HepG2 (cell line): ENCODE measurements around the gene HOXD3. TPM values are rescaled to one million over a fixed set of nuclear protein-coding genes. Genes with fewer than 3 reads are reported as not detected.

ENCODE experiments used
- ATF7-NPFF ChIP-seq: sonication (generic); formaldehyde crosslinking; IDR thresholded peaks from 2 replicates; pipeline ENCODE4 v1.8.1; 2023; ENCODE audit warnings: mild to moderate bottlenecking, low read depth, missing genetic modification reagents, moderate library complexity
- CBFB ChIP-seq: sonication (generic); formaldehyde crosslinking; IDR thresholded peaks from 2 replicates; pipeline ENCODE4 v1.4.0; 2020; ENCODE audit warnings: missing genetic modification reagents
- CCAR2 ChIP-seq: fragments of 200-400 bp; formaldehyde crosslinking; optimal IDR thresholded peaks from 2 replicates; pipeline ENCODE3; 2018; ENCODE audit warnings: low read depth, mild to moderate bottlenecking, low read length, moderate library complexity
- FOXK2 ChIP-seq: fragments of 450-650 bp; IDR thresholded peaks from 2 replicates; pipeline ENCODE4 v1.6.1; 2016
- FOXM1 ChIP-seq: sonication (generic); formaldehyde crosslinking; IDR thresholded peaks from 2 replicates; pipeline ENCODE4 v1.5.0; 2020; ENCODE audit warnings: missing genetic modification reagents
- FOXO1 ChIP-seq: sonication (generic); formaldehyde crosslinking; IDR thresholded peaks from 2 replicates; pipeline ENCODE4 v1.4.0; 2020; ENCODE audit warnings: missing genetic modification reagents
- HOXA7 ChIP-seq: sonication (generic); formaldehyde crosslinking; IDR thresholded peaks from 2 replicates; pipeline ENCODE4 v1.8.1; 2022; ENCODE audit warnings: mild to moderate bottlenecking, missing genetic modification reagents, moderate library complexity
- ISL2 ChIP-seq: sonication (generic); formaldehyde crosslinking; IDR thresholded peaks from 2 replicates; pipeline ENCODE4 v1.5.0; 2020; ENCODE audit warnings: missing genetic modification reagents
- ISX ChIP-seq: sonication (generic); formaldehyde crosslinking; conservative IDR thresholded peaks from 2 replicates; pipeline ENCODE4 v1.5.0; 2020; ENCODE audit warnings: missing genetic modification reagents
- KLF6 ChIP-seq: IDR thresholded peaks from 2 replicates; pipeline ENCODE4 v1.8.0; 2016; ENCODE audit warnings: missing biosample characterization, missing genetic modification reagents
- MXI1 ChIP-seq: IDR thresholded peaks from 3 replicates; pipeline ENCODE4 v1.6.1; 2012; ENCODE audit warnings: low read depth, low read length, inconsistent platforms, borderline replicate concordance
- PRMT3 ChIP-seq: sonication (generic); formaldehyde crosslinking; IDR thresholded peaks from 2 replicates; pipeline ENCODE4 v1.8.1; 2022; ENCODE audit warnings: low read depth, mild to moderate bottlenecking, moderate library complexity, missing genetic modification reagents, borderline replicate concordance
- REL ChIP-seq: sonication (generic); formaldehyde crosslinking; conservative IDR thresholded peaks from 2 replicates; pipeline ENCODE4 v1.8.0; 2022; ENCODE audit warnings: mild to moderate bottlenecking, missing genetic modification reagents, moderate library complexity
- RXRB ChIP-seq: IDR thresholded peaks from 2 replicates; pipeline ENCODE4 v1.6.1; 2016; ENCODE audit warnings: borderline replicate concordance, missing genetic modification reagents, missing compliant biosample characterization
- SMC3 ChIP-seq: IDR thresholded peaks from 2 replicates; pipeline ENCODE4 v1.6.1; 2011; ENCODE audit warnings: low read length, improper control_type of control experiment
- SUZ12 ChIP-seq: fragments of 150-350 bp; IDR thresholded peaks from 2 replicates; pipeline ENCODE4 v1.6.1; 2014; ENCODE audit warnings: low read depth, low read length
- ZNF143 ChIP-seq: sonication (generic); formaldehyde crosslinking; IDR thresholded peaks from 2 replicates; pipeline ENCODE4 v1.4.0; 2020; ENCODE audit warnings: missing genetic modification reagents
- ZNF264 ChIP-seq: sonication (generic); formaldehyde crosslinking; IDR thresholded peaks from 2 replicates; pipeline ENCODE4 v1.4.0; 2020; ENCODE audit warnings: missing genetic modification reagents
- ZNF546 ChIP-seq: sonication (generic); formaldehyde crosslinking; conservative IDR thresholded peaks from 2 replicates; pipeline ENCODE4 v1.8.1; 2023; ENCODE audit warnings: mild to moderate bottlenecking, missing genetic modification reagents
- ZNF615 ChIP-seq: sonication (generic); formaldehyde crosslinking; IDR thresholded peaks from 2 replicates; pipeline ENCODE4 v1.5.0; 2020; ENCODE audit warnings: mild to moderate bottlenecking, missing genetic modification reagents, borderline replicate concordance
- ZSCAN29 ChIP-seq: sonication (generic); formaldehyde crosslinking; conservative IDR thresholded peaks from 2 replicates; pipeline ENCODE4 v1.4.0; 2020; ENCODE audit warnings: mild to moderate bottlenecking, missing genetic modification reagents
- ZSCAN30 ChIP-seq: sonication (generic); formaldehyde crosslinking; IDR thresholded peaks from 2 replicates; pipeline ENCODE4 v1.5.0; 2020; ENCODE audit warnings: mild to moderate bottlenecking, missing genetic modification reagents
- polyA plus RNA-seq, 8 experiments: library from polyadenylated mRNA; depleted of rRNA in 3 of 8; stranded (reverse) in 7 of 8; unstranded in 1 of 8; fragments of >200 nt; fragmentation: Illumina TruSeq in 4 of 8; extraction: Trizol in 4 of 8; gene quantifications; 2 replicates each; pipeline versions ENCODE4 v1.2.1 to v1.2.3, GENCODE V29; 2011 to 2016; ENCODE audit warnings: low read depth in 4 of 8, missing spikeins in 1 of 8, mixed read lengths in 1 of 8; ENCODE audit not compliant: insufficient read depth in 1 of 8
- total RNA-seq, 5 experiments: library from RNA; depleted of rRNA; stranded (reverse); fragments of >200 nt; fragmentation: Illumina TruSeq; extraction: Trizol; gene quantifications; 2 replicates each; pipeline ENCODE4 v1.2.3, GENCODE V29; 2016; ENCODE audit warnings: low read depth in 1 of 5
- TF ChIP-seq, protein P1 (sequence below), 2 experiments: sonication (generic) in 1 of 2; formaldehyde crosslinking in 1 of 2; IDR thresholded peaks; 2 replicates each; pipeline versions ENCODE4 v1.5.1 to v1.6.1; 2011 to 2020; ENCODE audit warnings: borderline replicate concordance in 1 of 2, low read depth in 1 of 2, low read length in 1 of 2, mild to moderate bottlenecking in 1 of 2, missing genetic modification reagents in 1 of 2, moderate library complexity in 1 of 2
- TF ChIP-seq, protein P2 (sequence below): sonication (generic); formaldehyde crosslinking; IDR thresholded peaks from 2 replicates; pipeline ENCODE4 v1.4.0; 2020; ENCODE audit warnings: mild to moderate bottlenecking, missing genetic modification reagents

The HOXD3 gene
- total and polyA plus RNA-seq, 2 of the 13 experiments (the other 11 are each of a cell fraction or from before 2014, with no cell fraction given) = 0.05 to 0.09 TPM

DNA sequence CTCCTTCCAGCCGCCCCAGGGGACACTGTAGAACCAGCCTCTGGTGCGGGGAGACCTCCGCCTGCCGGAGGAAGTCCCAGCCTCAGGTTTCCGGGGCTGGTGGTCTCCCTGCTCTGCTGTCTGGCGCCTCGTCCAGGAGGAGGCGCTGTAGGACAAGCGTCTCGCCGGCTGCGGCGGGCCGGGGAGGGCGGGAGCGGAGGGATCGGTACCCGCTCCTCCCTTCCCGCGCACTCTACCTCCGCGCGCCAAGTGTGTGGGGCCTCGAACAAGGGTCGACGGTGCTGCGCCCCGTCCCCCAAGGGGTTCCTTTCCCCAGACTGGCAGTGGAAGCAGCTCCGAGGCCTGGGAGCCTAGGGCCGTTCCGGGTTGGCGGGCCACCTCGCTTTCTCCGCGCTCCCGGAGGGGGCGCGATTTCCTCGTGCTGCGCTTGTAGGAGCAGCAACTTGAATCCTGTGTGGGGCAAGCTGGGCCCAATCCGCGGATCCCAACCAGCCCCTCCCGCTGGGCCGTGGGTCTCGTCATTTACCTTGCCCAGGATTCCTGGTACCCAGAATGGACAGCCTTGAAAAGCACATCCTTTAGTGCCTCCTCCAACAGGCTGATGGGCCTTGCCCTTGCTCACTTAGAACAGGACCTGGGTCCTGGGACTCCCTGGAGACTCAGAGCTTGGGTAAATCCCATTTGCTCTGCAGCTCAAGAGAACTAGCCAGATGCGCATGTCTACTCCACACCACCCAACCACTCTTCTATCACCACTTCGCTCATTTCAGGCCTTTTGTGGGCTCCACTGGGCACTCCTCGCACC lies 16.4 kb upstream of the HOXD3 start (continued):
- TF ChIP-seq ZNF615 (CRISPR knock-in tag) = no peak
- TF ChIP-seq MXI1 = no peak
- TF ChIP-seq ZSCAN30 (CRISPR knock-in tag) = no peak
- peak; percentile 81 for TF ChIP-seq ATF7-NPFF (CRISPR knock-in tag)
- peak; percentile 58; the same call in 1 of the 2 replicates for TF ChIP-seq ZSCAN29 (CRISPR knock-in tag)
- peak; percentile 57; the same call in 1 of the 2 replicates for TF ChIP-seq RXRB
- TF ChIP-seq REL = no peak
- peak; percentile 57; the same call in 1 of the 2 replicates for TF ChIP-seq PRMT3 (CRISPR knock-in tag)
- TF ChIP-seq, protein P1, sequence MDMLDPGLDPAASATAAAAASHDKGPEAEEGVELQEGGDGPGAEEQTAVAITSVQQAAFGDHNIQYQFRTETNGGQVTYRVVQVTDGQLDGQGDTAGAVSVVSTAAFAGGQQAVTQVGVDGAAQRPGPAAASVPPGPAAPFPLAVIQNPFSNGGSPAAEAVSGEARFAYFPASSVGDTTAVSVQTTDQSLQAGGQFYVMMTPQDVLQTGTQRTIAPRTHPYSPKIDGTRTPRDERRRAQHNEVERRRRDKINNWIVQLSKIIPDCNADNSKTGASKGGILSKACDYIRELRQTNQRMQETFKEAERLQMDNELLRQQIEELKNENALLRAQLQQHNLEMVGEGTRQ (IDR thresholded peaks at IDR 0.05; ENCODE audit: low read depth, low read length) = no peak
- TF ChIP-seq, protein P1 (CRISPR knock-in tag; IDR thresholded peaks at IDR 0.05; ENCODE audit: borderline replicate concordance) = no peak; the same call in 1 of the 2 replicates
- no peak; the same call in 1 of the 2 replicates for TF ChIP-seq ISL2
- no peak for TF ChIP-seq SUZ12
- no peak for TF ChIP-seq ZNF143 (CRISPR knock-in tag)
- TF ChIP-seq CCAR2 = no peak
- peak; percentile 75 for TF ChIP-seq SMC3
- TF ChIP-seq FOXM1 (CRISPR knock-in tag) = no peak
- no peak for TF ChIP-seq FOXK2
- TF ChIP-seq, protein P2, sequence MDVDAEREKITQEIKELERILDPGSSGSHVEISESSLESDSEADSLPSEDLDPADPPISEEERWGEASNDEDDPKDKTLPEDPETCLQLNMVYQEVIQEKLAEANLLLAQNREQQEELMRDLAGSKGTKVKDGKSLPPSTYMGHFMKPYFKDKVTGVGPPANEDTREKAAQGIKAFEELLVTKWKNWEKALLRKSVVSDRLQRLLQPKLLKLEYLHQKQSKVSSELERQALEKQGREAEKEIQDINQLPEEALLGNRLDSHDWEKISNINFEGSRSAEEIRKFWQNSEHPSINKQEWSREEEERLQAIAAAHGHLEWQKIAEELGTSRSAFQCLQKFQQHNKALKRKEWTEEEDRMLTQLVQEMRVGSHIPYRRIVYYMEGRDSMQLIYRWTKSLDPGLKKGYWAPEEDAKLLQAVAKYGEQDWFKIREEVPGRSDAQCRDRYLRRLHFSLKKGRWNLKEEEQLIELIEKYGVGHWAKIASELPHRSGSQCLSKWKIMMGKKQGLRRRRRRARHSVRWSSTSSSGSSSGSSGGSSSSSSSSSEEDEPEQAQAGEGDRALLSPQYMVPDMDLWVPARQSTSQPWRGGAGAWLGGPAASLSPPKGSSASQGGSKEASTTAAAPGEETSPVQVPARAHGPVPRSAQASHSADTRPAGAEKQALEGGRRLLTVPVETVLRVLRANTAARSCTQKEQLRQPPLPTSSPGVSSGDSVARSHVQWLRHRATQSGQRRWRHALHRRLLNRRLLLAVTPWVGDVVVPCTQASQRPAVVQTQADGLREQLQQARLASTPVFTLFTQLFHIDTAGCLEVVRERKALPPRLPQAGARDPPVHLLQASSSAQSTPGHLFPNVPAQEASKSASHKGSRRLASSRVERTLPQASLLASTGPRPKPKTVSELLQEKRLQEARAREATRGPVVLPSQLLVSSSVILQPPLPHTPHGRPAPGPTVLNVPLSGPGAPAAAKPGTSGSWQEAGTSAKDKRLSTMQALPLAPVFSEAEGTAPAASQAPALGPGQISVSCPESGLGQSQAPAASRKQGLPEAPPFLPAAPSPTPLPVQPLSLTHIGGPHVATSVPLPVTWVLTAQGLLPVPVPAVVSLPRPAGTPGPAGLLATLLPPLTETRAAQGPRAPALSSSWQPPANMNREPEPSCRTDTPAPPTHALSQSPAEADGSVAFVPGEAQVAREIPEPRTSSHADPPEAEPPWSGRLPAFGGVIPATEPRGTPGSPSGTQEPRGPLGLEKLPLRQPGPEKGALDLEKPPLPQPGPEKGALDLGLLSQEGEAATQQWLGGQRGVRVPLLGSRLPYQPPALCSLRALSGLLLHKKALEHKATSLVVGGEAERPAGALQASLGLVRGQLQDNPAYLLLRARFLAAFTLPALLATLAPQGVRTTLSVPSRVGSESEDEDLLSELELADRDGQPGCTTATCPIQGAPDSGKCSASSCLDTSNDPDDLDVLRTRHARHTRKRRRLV = 0 out of 2 replicates have a peak, but pooled peaks have one; percentile 54
- TF ChIP-seq FOXO1 = peak; percentile 59; the same call in 1 of the 2 replicates
- no peak for TF ChIP-seq HOXA7 (CRISPR knock-in tag)
- no peak for TF ChIP-seq ZNF264 (CRISPR knock-in tag)
- 0 out of 2 replicates have a peak, but pooled peaks have one; percentile 51 for TF ChIP-seq ZNF546 (CRISPR knock-in tag)
- TF ChIP-seq KLF6 (CRISPR knock-in tag) = peak; percentile 25; the same call in 1 of the 2 replicates
- TF ChIP-seq CBFB (CRISPR knock-in tag) = peak; percentile 78
- no peak for TF ChIP-seq ISX (CRISPR knock-in tag)
